ENCODE data around the gene NCAM2.

The NCAM2 gene

DNA sequence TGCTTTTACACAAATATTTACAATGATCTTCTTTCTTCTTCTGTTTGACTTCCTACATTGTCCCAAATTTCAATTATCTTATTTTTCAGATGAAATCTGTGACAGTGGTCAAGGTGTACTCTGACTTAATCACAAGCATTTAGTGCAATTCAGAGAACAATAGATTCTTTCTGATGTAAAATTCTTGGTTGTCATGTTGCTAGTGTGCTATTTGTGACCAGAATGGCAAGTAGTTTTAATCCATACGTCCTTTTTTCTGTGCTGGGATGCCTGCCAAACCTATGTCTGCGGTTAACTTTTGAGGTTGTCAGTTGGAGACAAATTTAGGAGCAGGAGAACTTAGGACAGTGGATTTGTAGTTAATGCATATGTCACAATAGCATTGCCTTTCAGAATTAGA, 31.0 kb downstream of the NCAM2 start:
- no peak for DNase-seq

DNA sequence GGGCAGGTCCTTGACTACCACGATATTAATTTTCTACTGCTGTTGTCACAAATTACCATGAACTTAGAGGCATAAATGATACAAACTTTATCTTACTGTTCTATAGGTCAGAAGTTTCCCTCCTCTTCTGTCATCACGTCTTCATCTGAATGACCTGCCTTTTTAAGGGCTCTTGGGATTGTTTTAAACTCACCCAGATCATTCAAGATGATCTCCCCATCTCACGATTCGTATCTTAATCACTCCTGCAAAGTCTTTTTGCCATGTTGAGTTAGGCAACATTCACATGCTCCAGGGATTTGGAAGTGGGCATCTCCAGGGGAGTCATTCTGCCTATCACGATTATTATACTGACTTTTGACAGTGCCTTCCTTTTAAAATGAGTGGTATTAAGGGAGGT, 32.1 kb downstream of the NCAM2 start:
- no peak for DNase-seq

DNA sequence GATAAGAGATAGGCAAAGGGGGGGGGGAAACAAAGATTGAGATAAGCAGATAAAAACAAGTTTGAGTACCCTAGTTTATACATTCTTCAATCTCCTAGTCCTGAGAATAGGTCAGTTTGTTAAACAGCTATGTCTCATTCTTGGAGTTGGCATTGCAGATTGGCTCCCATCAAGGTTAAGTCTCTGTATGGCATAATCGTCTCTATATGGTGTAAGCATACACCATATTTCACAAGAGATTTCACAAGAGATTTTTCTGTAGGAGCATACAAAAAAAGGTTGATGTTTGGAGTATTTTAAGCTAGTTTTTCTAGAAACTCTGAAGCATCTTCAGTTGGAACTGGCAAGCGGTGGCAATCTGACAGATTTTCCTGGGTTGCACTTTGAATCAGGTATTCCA, 35.8 kb downstream of the NCAM2 start:
- no peak for DNase-seq

DNA sequence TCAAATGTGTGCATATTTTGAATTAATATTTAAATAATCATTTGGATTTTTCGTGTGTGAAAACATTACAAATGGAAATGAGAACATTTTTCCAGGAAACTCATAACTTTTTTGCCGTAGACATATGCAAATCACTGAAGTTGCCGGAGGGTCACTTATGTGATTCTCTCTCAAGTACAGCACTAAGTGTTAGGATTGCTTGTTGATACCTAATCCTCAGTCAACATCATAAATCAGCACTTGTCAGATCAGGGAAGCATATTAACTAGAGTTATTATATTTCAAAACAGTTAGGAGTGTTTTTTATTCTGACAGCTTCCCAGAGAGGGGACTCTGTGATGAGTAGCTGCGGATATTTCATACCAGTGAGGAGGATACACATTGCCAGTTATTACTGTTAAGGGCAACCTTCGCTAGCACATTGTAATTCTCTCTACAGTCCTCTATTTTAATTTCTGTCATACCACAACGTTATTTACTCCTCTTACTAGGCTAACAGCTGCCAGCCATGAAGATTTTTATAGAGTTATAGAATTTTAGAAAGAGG, 41.5 kb downstream of the NCAM2 start:
- no peak for DNase-seq

DNA sequence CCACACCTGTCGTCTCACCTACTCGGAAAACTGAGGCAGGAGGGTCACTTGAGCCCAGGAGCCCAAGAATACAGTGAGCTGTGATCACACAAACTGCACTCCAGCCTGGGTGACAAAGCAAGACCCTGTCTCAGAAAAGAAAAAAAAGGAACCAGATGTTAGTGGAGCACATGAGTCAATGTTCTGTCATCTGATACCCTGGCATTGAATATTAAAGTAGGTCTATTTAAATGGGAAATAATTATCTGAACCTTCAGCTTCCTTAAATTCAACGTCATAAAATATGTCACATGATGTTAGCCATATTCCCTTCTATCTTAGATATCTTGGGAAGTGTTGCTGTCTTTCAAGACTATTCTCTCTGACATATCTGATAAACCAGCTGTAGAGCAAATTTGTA, 47.3 kb downstream of the NCAM2 start:
- no peak for DNase-seq

DNA sequence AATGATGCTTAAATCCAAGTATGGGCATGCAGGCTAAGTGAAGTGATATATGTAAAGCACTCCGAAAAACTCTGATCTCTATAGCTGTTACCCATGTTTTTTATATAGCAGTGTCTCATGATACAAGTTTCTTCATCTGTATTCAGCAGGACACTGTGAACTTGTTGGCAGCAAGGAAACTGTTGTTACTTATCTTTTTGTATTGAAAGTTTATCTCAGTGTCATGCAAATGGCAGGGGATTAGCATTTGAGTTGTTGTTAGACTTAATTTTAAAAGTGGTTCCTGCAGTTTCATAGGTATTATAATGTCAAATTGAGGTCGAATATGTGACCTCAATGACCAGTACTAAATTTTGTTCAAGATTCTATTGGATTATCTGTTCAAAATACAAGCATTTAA, 47.9 kb downstream of the NCAM2 start:
- no peak for DNase-seq

DNA sequence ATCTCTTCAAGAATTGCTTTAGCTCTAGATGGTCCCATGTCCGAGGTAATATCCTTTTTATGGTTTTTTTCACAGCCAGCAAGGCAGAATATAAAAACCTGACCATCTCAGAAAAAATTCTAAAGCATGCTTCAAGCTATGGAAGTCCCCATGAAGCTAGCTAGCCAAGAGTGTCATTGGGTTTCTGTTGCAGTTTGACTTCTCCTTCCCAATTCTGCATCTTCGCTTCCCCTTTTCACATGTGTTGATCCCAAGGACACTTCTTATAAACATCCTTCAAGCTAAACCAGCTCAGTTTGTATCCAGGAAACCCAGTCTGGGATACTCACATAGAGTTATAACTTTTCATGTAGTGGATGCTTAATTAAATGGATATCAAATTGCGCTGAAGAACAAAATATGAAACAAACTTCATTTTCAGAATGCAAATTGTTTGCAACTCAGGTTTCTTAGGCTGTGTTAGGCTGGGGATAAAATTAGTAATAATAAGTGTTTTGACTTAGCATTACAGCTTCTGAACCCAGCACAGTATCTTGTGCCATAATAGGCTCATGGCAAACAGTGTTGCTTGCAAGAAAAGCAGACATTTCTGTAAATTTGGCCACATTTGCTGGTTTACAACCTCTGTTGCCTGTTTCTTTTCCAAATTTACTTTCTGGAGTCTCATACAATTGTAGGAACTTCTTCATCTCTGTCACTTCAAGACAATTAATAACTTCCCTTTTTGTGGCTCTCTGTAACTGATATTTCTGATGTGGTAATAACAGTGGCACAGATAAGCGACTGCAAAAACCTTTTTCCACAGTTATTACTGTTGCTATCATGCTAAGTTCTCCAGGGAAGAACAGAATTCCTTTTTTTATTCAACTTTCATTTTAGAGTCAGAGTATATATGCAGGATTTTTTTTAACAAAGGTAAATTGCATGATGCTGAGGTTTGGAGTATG, 53.2 kb downstream of the NCAM2 start:
- no peak for DNase-seq

DNA sequence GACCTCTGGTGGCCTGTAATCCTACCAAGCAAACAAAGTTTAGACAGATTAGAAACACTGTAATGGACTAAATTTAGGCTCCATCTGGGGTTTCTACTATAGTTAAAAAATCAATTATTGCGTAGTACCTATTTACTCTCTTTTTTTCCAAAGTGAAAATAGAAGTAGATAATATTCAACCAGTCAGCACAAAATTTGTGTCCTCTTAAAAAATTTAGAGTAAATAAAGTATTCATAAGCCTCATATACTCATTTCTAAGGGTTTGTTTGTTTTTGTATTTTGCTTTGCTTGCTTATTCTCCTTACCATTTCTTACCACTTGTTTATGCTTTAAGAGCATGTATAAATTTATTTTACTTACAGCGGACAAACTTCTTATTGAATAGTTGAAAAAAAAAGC, 54.5 kb downstream of the NCAM2 start:
- DNase-seq: no peak

DNA sequence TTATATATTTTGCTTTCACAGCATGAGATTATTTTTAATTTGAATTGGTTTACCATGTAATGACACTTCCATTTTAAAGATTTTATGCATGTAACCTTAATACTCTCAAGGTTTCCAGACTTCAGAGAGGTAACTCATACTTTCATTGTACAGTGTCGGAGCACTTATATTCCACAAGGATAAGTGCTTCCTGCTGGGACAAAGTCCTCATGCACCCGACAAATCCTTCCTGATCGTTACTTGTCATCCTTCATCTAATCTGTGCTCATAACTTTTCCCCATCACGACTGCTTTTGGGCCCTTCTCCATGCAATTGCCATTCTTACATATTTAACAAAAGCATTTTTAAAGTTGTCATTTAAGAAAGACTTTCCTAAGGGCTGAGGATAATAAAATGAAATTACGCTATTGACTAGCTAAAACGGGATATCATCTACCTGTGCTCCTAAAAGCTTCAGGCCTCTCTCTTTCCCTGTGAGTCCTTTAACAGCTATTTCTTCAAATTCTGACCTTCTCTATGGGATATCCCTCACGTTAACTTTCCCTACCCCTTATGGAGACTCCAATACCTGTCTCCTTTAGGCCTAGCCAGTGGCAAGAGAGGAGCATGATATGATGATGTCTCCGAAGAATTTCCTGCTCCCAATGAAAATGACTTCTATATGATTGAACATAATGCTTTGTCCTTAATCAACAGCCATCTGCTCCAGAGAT, 59.3 kb downstream of the NCAM2 start:
- no peak for DNase-seq

DNA sequence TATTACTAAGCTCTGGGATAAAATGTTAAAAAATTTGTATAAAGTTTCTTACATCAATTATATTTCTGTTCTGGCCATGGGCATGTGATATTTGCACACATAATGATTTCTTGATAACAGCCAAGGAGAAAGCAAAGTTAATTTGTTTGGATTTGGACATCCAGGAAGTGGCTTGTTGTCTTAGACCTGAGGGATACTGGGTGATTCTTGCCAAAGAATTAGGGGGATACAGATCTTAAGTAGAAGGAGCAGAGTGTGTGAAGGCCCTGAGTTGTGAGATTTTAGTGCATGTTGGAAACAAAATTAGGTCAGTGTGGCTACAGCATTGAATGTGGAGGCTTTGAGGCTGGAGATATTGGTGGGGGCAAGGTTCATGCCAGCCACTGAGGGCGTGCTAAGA, 65.6 kb downstream of the NCAM2 start:
- no peak for DNase-seq

DNA sequence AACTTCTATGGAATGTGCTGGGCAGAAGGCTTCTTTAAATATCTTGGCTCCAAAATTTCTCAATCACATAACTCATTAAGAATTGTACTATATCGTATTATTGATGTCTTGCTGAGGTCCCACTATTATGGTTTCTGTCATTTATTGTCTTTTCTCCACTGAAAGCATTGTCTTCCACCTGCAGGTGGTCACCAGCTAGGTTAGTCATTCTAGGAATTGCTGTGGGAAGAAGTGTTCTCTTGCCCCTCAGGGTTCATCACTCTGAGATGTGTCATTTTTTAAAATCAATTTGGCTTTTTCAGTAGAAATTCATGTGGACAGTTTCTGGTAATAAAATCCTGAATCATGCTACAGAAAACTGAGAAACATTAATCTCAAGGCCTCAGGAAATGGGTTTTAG, 66.1 kb downstream of the NCAM2 start:
- DNase-seq: no peak

DNA sequence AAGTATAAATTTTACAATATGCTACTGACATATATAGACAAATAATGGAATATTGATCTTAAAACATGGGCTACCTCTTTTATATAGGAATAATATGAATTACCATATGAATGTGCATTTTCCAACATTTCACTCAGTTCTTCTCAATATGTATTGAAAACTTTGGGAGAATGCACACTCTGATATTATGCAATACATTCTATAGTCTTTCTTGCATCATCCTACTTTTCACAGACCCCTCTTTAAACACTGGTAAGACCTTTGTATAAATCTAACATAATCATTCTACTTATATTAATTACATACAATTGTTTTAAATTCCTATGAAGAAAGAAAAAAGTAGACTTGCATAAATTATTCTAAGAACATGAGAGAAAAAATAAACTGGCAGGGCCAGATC, 69.2 kb downstream of the NCAM2 start:
- no peak for DNase-seq

DNA sequence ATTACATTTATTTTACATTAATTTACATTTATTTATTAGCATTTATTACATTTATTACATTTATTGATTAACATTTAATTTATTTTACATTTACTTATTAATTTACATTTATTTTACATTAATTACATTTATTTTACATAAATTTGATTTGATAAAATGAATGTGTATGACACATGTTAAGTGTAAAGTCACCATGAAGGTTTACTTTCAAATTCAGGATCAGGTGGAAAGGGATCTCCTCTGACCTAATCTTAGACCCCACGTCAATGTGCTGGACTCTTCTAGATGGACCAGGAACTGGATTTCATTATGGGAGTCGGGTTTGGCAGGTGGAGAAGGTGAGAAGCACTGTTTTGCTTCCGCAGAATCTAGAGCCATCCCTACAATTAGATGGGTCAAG, 76.1 kb downstream of the NCAM2 start:
- DNase-seq: no peak

DNA sequence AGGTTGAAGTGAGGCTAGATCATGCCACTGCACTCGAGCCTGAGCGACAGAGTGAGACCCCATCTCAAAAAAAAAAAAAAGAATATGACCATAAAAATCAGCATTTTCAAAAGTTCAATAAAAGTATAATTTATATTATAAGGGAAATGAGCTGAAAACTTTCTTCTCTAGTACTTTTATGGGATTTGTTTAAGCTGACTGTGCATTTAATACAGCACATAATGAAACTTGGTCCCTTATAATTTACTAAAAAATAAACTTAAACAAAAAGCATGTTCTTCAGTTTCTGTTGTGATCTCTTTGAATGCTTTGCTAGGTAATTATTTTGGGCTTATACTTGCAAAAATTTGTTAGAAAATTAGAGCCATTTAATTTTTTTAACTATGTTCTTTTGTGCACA, 77.8 kb downstream of the NCAM2 start:
- no peak for DNase-seq

DNA sequence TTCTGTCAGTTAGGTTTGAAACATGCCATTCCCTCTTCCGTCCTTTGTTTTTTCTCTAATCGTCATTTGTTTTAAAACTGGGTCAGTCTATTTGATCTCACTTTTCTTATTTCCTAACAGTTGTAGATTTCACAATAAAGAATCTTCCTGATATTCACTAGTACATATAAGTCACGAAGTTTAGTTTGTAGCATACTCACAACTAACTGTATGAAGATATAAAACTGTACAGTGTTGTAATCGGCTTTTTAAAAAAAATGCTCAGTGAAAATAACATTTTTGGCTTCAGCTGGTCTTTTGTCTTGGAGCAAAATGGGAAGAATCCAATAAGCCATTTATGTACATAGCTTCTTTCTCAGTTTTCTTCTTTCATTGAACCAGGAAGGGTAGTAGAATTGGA, 78.3 kb downstream of the NCAM2 start:
- DNase-seq: no peak

DNA sequence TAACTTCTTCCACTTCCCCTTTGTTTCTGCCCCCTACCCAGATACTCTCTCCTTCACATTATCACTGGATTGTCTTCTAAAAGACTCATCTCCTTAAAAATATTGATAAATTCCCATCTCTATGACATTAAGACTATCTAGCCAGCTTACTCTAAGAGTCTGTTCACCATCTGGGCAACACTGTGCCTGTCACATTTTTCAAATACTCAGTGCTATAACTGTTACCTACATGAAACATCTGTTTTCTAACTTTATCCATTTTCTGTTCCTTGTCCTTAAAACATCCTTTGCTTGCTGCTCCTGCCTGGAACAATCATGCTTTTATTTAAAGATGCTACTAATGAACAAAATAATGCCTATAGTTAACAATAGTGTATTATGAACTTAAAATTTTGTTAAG, 81.4 kb downstream of the NCAM2 start:
- no peak for DNase-seq

DNA sequence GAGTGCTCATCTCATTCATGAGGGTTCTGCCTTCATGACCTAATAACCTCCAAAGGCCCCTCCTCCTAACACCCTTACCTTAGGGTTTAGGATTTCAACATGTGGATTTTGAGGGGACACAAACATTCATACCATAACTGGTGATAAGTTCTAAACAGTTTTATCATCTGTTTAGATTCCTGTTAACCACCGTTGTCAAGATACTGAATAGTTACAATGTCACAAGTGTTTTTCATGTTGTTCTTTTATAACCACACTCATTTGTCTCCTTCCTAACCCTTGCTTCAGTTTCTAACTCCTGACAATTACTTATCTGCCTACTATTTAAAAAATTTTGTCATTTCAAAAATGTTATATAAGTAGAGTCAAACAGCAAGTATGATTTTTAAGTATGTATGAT, 86.0 kb downstream of the NCAM2 start:
- no peak for DNase-seq

DNA sequence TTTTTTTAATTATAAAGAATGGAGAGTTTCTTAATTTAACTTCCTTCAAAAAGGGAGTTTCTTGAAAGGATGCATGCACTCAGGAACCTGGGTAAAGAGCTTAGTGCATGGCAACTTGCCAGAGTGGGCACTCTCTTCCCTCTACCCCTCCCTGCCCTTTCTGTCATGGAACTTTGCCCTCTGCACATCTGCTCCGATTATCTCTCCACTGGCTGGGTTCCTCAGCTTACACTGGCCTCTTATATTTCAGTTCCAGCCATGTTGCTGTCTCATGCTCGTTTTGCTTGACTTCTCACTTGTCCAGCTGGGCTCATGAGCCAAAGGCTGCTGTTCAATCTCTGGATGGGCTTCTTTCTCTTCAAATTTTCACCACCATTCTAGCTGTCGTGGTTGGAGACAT, 87.0 kb downstream of the NCAM2 start:
- DNase-seq: no peak

DNA sequence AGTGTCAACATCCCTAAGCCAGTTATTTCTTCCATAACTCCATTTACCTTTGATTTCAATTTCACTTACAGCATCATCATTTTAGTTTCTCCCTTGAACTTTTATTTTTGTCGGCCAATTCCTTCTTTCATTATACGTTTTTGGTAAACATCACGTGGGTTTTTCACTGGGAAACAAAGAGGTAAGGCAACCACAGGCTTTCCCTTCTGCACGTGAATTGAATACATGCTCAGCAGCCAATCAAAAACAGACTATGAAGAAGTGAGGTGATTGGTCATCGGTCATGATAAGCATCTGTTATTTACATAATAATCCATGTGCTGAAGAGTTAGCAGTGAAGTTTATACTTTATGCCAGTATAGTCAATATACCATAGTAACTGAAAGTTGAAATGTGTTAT, 98.7 kb downstream of the NCAM2 start:
- DNase-seq: no peak

DNA sequence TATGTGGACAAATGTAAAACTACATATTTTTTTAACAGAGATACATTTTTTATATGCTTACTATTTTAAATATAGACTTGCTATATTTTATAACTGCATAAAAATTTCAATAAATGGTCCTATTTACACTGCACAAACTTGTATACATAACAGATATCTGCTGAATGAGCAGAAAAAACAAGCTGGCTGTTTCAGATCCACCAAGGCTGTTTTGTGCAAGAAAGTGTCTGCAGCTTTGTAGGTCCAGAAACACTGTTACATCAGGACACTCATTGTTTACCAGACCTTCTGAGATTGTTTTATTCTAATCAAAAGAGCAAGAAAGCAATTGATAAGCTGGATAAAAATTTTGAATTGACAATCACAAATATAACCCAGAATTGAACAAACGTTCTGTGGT, 99.3 kb downstream of the NCAM2 start:
- DNase-seq: no peak

DNA sequence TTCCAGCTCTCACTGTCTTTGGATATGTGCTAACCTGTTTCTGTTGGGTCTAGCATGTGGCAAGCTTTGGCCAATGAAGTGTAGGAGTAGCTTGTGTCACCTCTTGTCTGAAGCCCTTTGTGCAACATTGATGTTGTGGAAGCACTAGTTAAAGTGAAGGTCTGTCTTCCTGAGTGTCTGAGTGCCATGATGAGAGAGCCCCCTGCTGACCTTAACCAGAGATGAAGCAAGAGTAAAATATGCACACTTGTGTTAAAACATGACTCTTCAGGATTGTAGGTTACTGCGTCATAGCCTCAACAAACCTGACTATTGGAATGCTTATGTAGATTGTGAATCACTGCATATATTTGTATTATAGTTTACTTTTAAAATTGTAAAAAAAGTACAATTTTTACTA, 103.7 kb downstream of the NCAM2 start:
- DNase-seq: no peak

DNA sequence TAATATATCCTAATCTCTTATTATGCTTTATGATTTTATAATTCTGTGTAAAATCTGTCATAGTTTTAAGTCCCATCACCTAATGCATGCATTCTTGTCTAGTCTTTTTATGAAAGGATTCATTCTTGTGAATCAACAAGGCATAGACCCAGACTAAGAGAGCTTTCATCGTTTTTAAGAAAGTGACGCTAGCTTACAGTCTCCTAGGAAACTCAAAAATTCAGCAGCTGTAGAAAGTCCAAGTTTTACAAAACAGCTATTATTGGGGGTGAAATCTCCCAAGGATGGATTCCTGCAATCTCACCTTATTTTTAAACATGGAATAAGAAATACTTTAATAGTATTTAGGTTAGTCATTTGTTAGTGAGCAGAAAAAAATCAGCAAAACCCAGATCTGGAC, 104.7 kb downstream of the NCAM2 start:
- no peak for DNase-seq

DNA sequence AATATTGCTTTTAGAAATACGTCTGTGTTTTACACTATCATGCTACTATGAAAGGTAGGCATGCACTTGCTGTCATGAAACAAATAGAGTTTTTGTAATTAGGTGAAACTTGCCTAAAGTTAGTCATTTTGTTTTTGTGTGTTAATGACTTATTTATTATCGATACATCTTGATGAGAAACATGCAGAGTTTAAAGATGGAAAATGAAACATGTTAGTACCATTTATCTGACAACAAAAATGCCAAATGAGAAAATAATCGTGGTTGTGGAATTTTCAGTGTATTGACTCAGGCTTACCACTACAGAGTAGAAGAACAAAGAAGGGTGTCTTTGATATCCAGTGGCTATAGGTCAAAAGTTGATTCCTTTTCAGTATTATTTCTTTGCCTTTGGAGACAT, 105.5 kb downstream of the NCAM2 start:
- DNase-seq: no peak

DNA sequence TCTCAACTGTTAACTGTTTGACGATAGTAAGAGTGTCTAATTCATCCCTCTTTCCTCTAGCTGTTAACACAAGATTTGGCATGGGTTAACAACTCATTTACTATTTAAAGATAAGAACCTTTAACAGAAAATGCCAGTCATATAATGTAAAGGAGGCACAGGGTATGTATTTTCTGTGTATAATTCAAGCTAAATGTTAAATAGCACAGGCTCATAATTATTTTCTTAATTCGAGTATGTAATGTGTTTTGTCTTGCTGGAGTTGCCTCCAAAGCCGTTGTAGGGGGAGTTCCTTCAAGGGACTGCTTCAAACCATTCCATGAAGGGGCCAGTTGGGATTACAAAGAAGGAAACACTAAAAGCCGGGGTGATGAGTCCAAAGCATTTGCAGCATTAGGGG, 111.5 kb downstream of the NCAM2 start:
- DNase-seq: no peak
